ENCODE results near the gene PTH1R. TPM values are rescaled to one million over a fixed set of nuclear protein-coding genes. Genes with fewer than 3 reads are reported as not detected.

Gene PTH1R
- total and polyA plus RNA-seq, 11 donors, result 2.1 to 23.4 (median 6.5) TPM

DNA sequence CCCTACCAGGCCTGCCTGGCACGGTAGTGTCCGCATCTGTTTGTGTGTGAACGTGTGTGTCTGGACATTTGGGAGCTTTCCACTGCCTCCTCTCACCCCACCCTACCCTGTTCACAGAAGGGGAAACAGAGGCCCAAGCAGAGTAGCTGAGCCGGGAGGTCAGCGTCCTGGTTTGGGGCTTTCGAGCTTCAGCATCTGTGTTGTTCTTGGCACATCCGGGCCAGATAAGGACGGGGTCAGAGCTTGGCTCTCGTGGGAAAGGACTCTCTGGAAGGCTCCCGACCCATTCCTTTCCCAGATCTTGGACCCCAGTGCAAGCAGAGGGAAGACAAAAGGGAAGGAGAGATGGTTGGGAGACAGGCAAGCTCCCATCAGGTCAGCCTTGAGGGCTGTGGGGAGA, 6.3 kb upstream of the PTH1R start:
- peak overlapping the region in 7 of 12 donors; percentile 16 to 69 (median 49) for H3K27ac ChIP-seq
- no peaks in the 10 kb centered on the region for H3K36me3 ChIP-seq
- DNase-seq, result peak in 2 of 5 donors; percentile 46 to 77
- H3K4me3 ChIP-seq, result no peak overlapping the region
- WGBS, 4 donors, result 39 to 55% (median 52%) methylated on average over 10 of the region's 10 CpGs
- H3K27me3 ChIP-seq, result no peaks in the 10 kb centered on the region
- H3K9me3 ChIP-seq, result no peaks in the 10 kb centered on the region
- peaks cover 13 to 96% (median 60%) of the 10 kb centered on the region in 12 donors for H3K4me1 ChIP-seq
- intact Hi-C loops (cut with DNase I), result no loop called here
- ATAC-seq, result no peak
- TF ChIP-seq POLR2A (IDR thresholded peaks at IDR 0.05), result no peak
- TF ChIP-seq, protein P1, sequence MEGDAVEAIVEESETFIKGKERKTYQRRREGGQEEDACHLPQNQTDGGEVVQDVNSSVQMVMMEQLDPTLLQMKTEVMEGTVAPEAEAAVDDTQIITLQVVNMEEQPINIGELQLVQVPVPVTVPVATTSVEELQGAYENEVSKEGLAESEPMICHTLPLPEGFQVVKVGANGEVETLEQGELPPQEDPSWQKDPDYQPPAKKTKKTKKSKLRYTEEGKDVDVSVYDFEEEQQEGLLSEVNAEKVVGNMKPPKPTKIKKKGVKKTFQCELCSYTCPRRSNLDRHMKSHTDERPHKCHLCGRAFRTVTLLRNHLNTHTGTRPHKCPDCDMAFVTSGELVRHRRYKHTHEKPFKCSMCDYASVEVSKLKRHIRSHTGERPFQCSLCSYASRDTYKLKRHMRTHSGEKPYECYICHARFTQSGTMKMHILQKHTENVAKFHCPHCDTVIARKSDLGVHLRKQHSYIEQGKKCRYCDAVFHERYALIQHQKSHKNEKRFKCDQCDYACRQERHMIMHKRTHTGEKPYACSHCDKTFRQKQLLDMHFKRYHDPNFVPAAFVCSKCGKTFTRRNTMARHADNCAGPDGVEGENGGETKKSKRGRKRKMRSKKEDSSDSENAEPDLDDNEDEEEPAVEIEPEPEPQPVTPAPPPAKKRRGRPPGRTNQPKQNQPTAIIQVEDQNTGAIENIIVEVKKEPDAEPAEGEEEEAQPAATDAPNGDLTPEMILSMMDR (IDR thresholded peaks at IDR 0.05), result no peak

DNA sequence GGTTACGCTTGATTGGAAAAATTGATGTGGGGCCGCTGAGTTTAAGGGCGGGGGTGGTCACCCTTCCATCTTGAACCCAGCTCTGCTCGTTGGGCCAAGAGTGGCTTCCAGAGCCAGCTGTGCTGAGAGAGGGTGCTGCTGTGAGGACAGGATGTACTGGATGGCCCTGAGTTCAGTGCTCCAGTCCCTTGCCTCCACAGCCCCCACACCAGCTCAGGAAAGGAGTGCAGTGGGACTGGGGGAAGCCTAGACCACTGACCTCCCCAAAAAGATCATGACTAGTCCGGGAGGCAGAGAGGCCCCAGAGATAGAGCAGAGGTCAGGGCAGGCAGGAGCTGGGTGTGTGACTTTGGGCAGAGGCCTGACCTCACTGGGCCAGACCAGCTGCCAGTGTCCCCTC, 4.0 kb upstream of the PTH1R start:
- peak in 1 of 4 donors; percentile 2 for ATAC-seq
- Histone ChIP-seq H3K4me3 (no peak overlapping the region), H3K27ac (peak overlapping the region in 11 of 12 donors; percentile 4 to 67 (median 51)), H3K27me3 (no peaks in the 10 kb centered on the region), H3K9me3 (no peaks in the 10 kb centered on the region), H3K4me1 (peaks cover 0 to 77% (median 40%) of the 10 kb centered on the region in 12 donors), H3K36me3 (no peaks in the 10 kb centered on the region)
- 69 to 78% (median 73%) methylated on average over 5 of the region's 5 CpGs for WGBS, 4 donors
- intact Hi-C loops (cut with DNase I), result no loop called here
- no peak for TF ChIP-seq POLR2A (IDR thresholded peaks at IDR 0.05)
- TF ChIP-seq, protein P1 (IDR thresholded peaks at IDR 0.05), result no peak
- peak in 1 of 5 donors; percentile 32 for DNase-seq

DNA sequence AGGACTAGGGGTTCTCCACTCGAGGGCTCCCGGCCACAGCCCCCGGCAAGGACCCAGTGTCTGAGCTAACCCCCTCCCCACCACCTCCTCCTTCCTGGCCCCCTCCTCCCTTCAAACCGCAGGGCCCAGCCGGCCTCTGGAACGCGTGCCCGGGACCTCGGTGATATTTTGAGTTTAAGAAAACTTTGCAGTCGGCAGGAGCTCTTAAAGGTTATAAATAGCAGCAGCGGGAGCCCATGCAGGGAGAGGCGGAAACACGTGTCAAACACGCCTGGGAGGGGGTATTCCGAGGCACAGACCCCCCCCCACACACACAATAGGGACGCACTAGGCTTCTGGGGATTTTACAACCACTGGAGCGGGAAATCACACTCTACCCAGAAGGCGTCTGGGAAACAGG, 3.1 kb upstream of the PTH1R start:
- H3K4me3 ChIP-seq, result no peak overlapping the region
- ATAC-seq, result peak; percentile 7 to 64 (median 32)
- 15 to 29% (median 20%) methylated on average over 16 to 18 of the region's 18 CpGs for WGBS, 4 donors
- DNase-seq, result peak in 3 of 5 donors; percentile 55 to 67 (median 65)
- no peaks in the 10 kb centered on the region for H3K27me3 ChIP-seq
- intact Hi-C loops (cut with DNase I), result no loop called here
- peak overlapping the region in 11 of 12 donors; percentile 10 to 67 (median 51) for H3K27ac ChIP-seq
- peaks cover 0 to 77% (median 39%) of the 10 kb centered on the region in 12 donors for H3K4me1 ChIP-seq
- H3K9me3 ChIP-seq, result no peaks in the 10 kb centered on the region
- H3K36me3 ChIP-seq, result no peaks in the 10 kb centered on the region
- no peak for TF ChIP-seq POLR2A (IDR thresholded peaks at IDR 0.05)
- TF ChIP-seq, protein P1 (IDR thresholded peaks at IDR 0.05), result no peak

DNA sequence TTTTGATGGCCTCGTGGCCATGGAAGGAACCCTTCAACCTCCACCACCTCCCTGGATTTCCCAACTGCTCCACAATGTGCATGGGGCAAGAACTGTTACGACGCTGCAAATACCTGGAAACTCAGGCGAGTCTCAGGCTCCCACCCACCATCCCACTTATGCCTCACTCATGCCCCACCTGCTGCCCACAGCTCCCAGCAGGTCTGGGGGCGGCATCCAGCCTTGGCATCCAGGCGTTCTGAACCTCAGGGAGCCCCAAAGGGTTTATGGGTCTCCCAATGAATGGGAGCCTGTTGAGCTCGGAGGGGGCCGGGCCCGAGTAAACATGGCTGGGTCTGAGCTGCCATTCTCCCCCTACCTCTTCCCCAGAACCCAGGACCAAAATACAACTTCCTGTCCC, 2.0 kb upstream of the PTH1R start:
- Histone ChIP-seq H3K27me3 (peaks cover 0 to 7% (median 0%) of the 10 kb centered on the region in 9 donors), H3K4me1 (peaks cover 0 to 74% (median 39%) of the 10 kb centered on the region in 12 donors), H3K4me3 (no peak overlapping the region), H3K36me3 (no peaks in the 10 kb centered on the region), H3K27ac (no peak overlapping the region), H3K9me3 (no peaks in the 10 kb centered on the region)
- WGBS, 4 donors, result 93 to 98% (median 97%) methylated on average over 8 to 9 of the region's 9 CpGs
- intact Hi-C loops (cut with DNase I), result no loop called here
- DNase-seq, result no peak
- TF ChIP-seq POLR2A (IDR thresholded peaks at IDR 0.05), result no peak
- TF ChIP-seq, protein P1 (IDR thresholded peaks at IDR 0.05), result no peak
- ATAC-seq, result no peak

Data from heart left ventricle (tissue), 16 donors.